ENCODE data around the gene INS. TPM values are rescaled to one million over a fixed set of nuclear protein-coding genes. Genes with fewer than 3 reads are reported as not detected.

Gene INS
- total RNA-seq, 6 experiments from 2014 or later = not detected

DNA sequence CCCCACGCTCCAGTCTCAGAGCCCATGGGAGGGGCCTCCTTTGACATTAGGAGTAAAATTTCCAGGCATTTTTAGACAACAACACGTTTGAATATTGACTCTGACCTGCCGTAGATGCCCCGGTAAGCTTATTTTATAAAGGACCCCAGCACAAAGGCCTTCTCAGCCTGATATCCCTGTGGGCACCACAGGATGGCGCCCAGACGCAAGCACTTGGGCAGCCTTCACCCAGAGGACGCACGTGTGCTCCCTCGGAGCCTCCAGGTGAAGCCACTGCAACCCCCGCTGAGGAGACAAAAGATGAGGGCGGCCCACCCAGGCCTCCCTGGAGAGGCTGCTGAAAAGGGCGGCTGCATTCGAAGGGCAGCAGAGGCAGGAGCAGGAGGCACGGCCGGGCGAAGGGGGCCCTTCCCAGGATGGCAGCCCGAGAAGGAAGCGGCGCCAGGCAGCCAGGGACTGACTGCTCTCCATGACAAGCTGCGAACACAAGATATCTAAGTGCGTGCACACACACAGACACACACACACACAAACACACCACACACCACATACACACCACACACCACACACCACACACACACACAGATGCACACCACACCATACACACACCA lies 25.8 kb upstream of the INS start:
- H3K27ac Mint-ChIP-seq = no peak overlapping the region
- no peak for DNase-seq
- H3K27me3 Mint-ChIP-seq (ENCODE audit: insufficient read depth) = peaks cover 20% of the 10 kb centered on the region
- H3K4me1 Mint-ChIP-seq (ENCODE audit: low read depth) = no peaks in the 10 kb centered on the region
- no peaks in the 10 kb centered on the region for H3K36me3 Mint-ChIP-seq (ENCODE audit: low read depth)
- H3K9me3 Mint-ChIP-seq = no peaks in the 10 kb centered on the region
- TF ChIP-seq, protein P1, sequence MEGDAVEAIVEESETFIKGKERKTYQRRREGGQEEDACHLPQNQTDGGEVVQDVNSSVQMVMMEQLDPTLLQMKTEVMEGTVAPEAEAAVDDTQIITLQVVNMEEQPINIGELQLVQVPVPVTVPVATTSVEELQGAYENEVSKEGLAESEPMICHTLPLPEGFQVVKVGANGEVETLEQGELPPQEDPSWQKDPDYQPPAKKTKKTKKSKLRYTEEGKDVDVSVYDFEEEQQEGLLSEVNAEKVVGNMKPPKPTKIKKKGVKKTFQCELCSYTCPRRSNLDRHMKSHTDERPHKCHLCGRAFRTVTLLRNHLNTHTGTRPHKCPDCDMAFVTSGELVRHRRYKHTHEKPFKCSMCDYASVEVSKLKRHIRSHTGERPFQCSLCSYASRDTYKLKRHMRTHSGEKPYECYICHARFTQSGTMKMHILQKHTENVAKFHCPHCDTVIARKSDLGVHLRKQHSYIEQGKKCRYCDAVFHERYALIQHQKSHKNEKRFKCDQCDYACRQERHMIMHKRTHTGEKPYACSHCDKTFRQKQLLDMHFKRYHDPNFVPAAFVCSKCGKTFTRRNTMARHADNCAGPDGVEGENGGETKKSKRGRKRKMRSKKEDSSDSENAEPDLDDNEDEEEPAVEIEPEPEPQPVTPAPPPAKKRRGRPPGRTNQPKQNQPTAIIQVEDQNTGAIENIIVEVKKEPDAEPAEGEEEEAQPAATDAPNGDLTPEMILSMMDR (IDR thresholded peaks at IDR 0.05) = peak; percentile 67
- H3K4me3 Mint-ChIP-seq = no peak overlapping the region

DNA sequence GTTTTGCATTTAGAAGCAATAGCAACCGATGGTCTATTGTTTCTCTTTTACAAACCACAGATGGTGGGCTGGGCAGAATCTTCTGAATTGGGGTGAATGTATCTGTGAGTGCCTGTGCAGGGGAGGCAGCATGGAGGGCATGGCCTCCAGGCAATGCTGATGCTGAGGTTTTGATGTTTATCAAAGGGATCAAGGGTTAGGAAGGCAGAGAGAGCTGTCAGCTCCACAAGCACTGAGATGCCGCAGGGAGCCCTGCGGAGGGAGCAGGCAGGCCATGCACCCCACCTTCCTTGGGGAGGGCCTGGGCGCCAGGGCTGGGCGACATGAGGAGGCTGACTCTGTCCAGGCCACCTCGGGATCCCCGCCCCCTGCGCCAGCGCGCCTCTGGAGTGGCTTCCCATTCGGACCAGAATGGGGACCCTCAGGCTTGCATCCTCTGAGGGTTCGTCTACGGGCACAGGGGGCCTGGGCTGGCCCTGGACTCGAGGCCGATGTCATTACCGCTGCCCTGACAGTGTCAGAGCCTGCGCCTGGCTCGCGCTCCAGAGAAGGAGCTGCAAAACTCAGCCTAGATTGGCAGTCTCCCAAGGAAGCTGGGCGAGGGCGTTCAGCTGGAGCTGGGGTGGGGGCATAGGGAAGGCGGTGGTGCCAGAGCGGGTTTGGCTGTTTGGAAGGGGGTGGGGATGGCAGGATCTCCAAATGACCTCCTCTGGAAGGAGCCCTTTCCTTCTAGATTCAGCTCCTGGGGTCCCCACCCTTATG lies 24.5 kb upstream of the INS start:
- peaks cover 12% of the 10 kb centered on the region for H3K27me3 Mint-ChIP-seq (ENCODE audit: insufficient read depth)
- no peak overlapping the region for H3K4me3 Mint-ChIP-seq
- peaks cover 6% of the 10 kb centered on the region; the same call in 1 of the 2 replicates for H3K4me1 Mint-ChIP-seq (ENCODE audit: low read depth)
- no peaks in the 10 kb centered on the region for H3K9me3 Mint-ChIP-seq
- H3K36me3 Mint-ChIP-seq (ENCODE audit: low read depth) = no peaks in the 10 kb centered on the region
- H3K27ac Mint-ChIP-seq = no peak overlapping the region
- DNase-seq = no peak
- TF ChIP-seq, protein P1 (IDR thresholded peaks at IDR 0.05) = no peak

DNA sequence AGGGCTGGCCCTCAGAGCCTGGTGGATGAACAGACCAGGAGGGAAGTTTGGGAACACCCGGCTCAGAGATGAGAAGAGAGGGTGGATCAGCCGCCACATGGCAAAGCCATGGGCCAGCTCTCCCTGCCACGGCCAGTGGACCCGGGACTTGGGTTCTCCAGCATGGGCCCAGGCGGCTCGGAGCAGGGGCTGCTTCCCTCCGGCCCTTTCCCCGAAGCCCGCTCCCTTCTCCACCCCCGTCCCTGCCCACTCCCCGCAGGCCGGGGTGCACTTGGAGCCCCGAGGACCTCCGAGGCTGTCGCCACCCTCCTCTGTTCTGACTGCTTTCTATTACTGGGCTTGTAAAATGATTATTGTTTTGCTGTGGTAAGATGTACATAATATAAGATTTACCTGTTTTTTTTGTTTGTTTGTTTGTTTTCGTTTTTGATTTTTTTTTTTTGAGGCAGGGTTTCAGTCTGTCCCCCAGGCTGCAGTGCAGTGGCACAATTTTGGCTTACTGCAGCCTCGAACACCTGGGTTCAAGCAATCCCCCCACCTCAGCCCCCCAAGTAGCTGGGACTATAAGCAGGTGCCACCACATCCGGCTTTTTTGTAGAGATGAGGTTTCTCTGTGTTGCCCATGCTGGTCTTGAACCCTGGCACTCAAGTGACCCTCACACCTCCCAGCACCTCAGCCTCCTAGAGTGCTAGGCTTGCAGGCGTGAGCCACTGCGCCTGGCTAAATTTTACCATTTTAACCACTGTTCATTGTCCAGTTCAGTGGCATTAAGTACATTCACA lies 21.9 kb upstream of the INS start:
- peaks cover 5% of the 10 kb centered on the region for H3K27me3 Mint-ChIP-seq (ENCODE audit: insufficient read depth)
- no peak overlapping the region for H3K4me3 Mint-ChIP-seq
- no peaks in the 10 kb centered on the region for H3K9me3 Mint-ChIP-seq
- no peak overlapping the region for H3K27ac Mint-ChIP-seq
- no peaks in the 10 kb centered on the region for H3K36me3 Mint-ChIP-seq (ENCODE audit: low read depth)
- peaks cover 18% of the 10 kb centered on the region for H3K4me1 Mint-ChIP-seq (ENCODE audit: low read depth)
- DNase-seq = no peak
- TF ChIP-seq, protein P1 (IDR thresholded peaks at IDR 0.05) = no peak

DNA sequence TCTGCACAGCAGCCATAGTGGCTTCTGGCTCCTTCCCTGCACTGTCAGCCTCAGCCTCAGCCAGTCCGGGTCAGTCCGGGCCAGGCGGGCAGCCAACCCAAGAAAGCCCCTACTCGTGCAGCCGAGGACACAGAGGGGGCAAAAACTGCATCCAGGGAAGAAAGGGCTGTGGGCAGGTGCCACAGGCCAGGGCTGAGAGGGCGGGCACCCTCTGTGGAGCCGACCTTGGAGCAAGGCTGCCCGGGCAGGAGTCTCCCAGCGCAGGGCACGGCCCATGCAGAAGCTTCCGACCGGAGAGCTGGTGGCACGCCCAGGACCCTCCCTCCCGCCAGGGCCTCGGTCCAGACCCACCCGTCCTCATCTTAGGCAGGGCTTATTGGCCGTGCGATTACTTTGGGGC lies 21.1 kb upstream of the INS start:
- H3K9me3 Mint-ChIP-seq = no peaks in the 10 kb centered on the region
- DNase-seq = no peak
- peaks cover 5% of the 10 kb centered on the region for H3K27me3 Mint-ChIP-seq (ENCODE audit: insufficient read depth)
- H3K36me3 Mint-ChIP-seq (ENCODE audit: low read depth) = no peaks in the 10 kb centered on the region
- H3K27ac Mint-ChIP-seq = no peak overlapping the region
- no peak overlapping the region for H3K4me3 Mint-ChIP-seq
- peaks cover 18% of the 10 kb centered on the region for H3K4me1 Mint-ChIP-seq (ENCODE audit: low read depth)
- TF ChIP-seq, protein P1 (IDR thresholded peaks at IDR 0.05) = no peak

DNA sequence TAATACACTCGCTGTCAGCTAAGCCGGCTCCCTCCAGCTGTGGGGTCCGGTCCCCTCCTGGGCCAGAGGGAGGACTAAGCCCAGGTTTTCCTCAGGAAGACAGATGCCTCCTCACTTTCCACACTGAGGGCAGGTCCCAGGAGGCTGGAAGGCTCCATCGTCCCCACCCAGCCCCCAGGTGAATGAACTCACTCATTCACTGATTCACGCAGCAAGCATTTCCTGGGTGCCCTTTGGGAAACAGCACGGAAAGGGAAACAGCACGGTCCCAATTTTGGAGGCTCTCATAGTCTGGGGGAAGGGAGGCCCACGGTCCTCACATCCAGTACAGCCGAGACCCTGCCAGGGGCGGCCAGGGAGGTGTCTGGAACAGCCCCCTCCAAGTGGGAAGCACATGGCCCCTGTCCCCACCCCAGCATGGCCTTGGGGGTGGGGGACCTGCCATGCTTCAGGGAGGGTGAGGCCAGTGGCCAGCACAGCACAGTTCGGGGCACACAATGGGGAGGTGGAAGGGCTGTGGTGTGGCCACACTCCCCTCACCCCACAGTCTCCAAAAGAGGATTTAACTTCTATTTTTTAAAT lies 19.9 kb upstream of the INS start:
- Mint-ChIP-seq H3K4me3 (no peak overlapping the region), H3K9me3 (no peaks in the 10 kb centered on the region), H3K27ac (no peak overlapping the region), H3K4me1 (ENCODE audit: low read depth) (peaks cover 22% of the 10 kb centered on the region), H3K36me3 (ENCODE audit: low read depth) (no peaks in the 10 kb centered on the region), H3K27me3 (ENCODE audit: insufficient read depth) (peaks cover 5% of the 10 kb centered on the region)
- DNase-seq = no peak
- TF ChIP-seq, protein P1 (IDR thresholded peaks at IDR 0.05) = no peak

Data from HFFc6 (cell line).